Adrenal gland (tissue), 12 donors: ENCODE results near the gene TMEM150A. TPM values are rescaled to one million over a fixed set of nuclear protein-coding genes. Genes with fewer than 3 reads are reported as not detected.
A peak's percentile ranks its signal among the peaks of the same experiment; 100 is the strongest.
"Not testable (repeated sequence)": the region's sequence is repeated elsewhere in the genome, so short reads cannot be mapped to it uniquely, and the experiment has no call there.

Experiments
- DNase-seq, 7 donors: peaks; one replicate each; pipeline ENCODE4 v3.0.0-alpha.2; 2019 to 2020
- H3K27ac ChIP-seq, 5 donors: fragments of 200-600 bp; sonication (generic) in 4 of 5; 1 replicate in 3 of 5; 2 replicates in 2 of 5; pipeline versions ENCODE4 v1.5.1 to v1.8.0; 2016 to 2020; ENCODE audit warnings: mild to moderate bottlenecking in 1 of 5
- H3K27me3 ChIP-seq: fragments of 200-600 bp; 2 replicates; pipeline ENCODE4 v1.8.0; 2021
- H3K36me3 ChIP-seq, 2 donors: fragments of 200-600 bp; replicated peaks in 1 of 2; 1 replicate in 1 of 2; 2 replicates in 1 of 2; pipeline versions ENCODE4 v1.5.1 to v1.8.0; 2018 to 2022
- H3K4me1 ChIP-seq, 2 donors: fragments of 200-600 bp; replicated peaks in 1 of 2; 1 replicate in 1 of 2; 2 replicates in 1 of 2; pipeline versions ENCODE4 v1.5.1 to v1.8.0; 2018 to 2021
- H3K4me3 ChIP-seq, 4 donors: fragments of 200-600 bp; sonication (generic) in 3 of 4; one replicate each; pipeline ENCODE4 v1.5.1; 2016 to 2018
- H3K9me3 ChIP-seq, 3 donors: fragments of 200-600 bp; sonication (generic) in 1 of 3; replicated peaks in 1 of 3; 1 replicate in 2 of 3; 2 replicates in 1 of 3; pipeline versions ENCODE4 v1.5.1 to v1.8.0; 2016 to 2021
- POLR2A ChIP-seq, 2 donors: fragments of 450-650 bp; IDR thresholded peaks; one replicate each; pipeline ENCODE4 v1.6.1; 2017; ENCODE audit warnings: antibody characterized with exemption in 2 of 2, mild to moderate bottlenecking in 2 of 2, moderate library complexity in 1 of 2
- WGBS, 4 donors: extraction: QIAGEN DNeasy Blood & Tissue Kit in 2 of 4; methylation state at CpG; one replicate each; pipeline versions ENCODE4 v1.1.5 to v1.1.7; 2013 to 2017; 5-methylcytosine and 5-hydroxymethylcytosine counted together
- intact Hi-C, 2 donors: fragments of 100-400 bp; cut with DNase I; formaldehyde crosslinking; loops; one replicate each; pipeline versions ENCODE4 v1.14.1 to v1.15.0; 2022 to 2023
- polyA plus RNA-seq, 3 donors: library from polyadenylated mRNA; stranded (reverse); fragments of 200-250 nt in 2 of 3; fragments of 350-450 nt in 1 of 3; fragmentation: Illumina TruSeq in 1 of 3; extraction: RNeasy Lipid Tissue Mini Kit (QIAGEN cat#74804) in 1 of 3; gene quantifications; one replicate each; pipeline ENCODE4 v1.2.3, GENCODE V29; 2013 to 2014
- total RNA-seq, 9 donors: library from RNA; depleted of rRNA in 4 of 9; stranded (reverse); fragments of >200 nt in 4 of 9; fragments of 120-200 nt in 1 of 9; fragmentation: NEBNext Ultra II Directional in 1 of 9; extraction: Animal tissue kit (Norgen Biotek cat#: 25700) in 1 of 9; gene quantifications; one replicate each; pipeline versions ENCODE4 v1.1.0 to v1.2.4, GENCODE V29; 2013 to 2023
- TF ChIP-seq, protein P1 (sequence below), 6 experiments: fragments of 450-650 bp in 4 of 6; fragments of 200-600 bp in 2 of 6; sonication (generic) in 1 of 6; IDR thresholded peaks; 1 replicate in 5 of 6; 2 replicates in 1 of 6; pipeline versions ENCODE4 v1.5.1 to v1.8.0; 2016 to 2021; ENCODE audit warnings: antibody characterized with exemption in 6 of 6, mild to moderate bottlenecking in 2 of 6, moderate library complexity in 1 of 6
- donor health status: healthy with polysubstance abuse.
- donor health status: Bipolar disorder and iron deficiency.
- donor health status: DM: yes; HTN: yes; CAD: no.
- donor health status: DM: no; HTN: no; CAD: no.
- donor health status: DM: no; HTN: no; CAD: no.
- donor health status: DM: yes; HTN: yes; CAD: no.

TMEM150A gene
- total and polyA plus RNA-seq, 12 donors: 11.6 to 79.1 (median 22.6) TPM

GRCh38 chr2:85606116-85606455 lies 3.6 kb upstream of the TMEM150A start:
- intact Hi-C loops: no loop called here
- no peaks in the 10 kb centered on the region for H3K9me3 ChIP-seq
- TF ChIP-seq, protein P1, sequence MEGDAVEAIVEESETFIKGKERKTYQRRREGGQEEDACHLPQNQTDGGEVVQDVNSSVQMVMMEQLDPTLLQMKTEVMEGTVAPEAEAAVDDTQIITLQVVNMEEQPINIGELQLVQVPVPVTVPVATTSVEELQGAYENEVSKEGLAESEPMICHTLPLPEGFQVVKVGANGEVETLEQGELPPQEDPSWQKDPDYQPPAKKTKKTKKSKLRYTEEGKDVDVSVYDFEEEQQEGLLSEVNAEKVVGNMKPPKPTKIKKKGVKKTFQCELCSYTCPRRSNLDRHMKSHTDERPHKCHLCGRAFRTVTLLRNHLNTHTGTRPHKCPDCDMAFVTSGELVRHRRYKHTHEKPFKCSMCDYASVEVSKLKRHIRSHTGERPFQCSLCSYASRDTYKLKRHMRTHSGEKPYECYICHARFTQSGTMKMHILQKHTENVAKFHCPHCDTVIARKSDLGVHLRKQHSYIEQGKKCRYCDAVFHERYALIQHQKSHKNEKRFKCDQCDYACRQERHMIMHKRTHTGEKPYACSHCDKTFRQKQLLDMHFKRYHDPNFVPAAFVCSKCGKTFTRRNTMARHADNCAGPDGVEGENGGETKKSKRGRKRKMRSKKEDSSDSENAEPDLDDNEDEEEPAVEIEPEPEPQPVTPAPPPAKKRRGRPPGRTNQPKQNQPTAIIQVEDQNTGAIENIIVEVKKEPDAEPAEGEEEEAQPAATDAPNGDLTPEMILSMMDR (IDR thresholded peaks at IDR 0.05): no peak
- TF ChIP-seq POLR2A (IDR thresholded peaks at IDR 0.05): no peak
- no peak overlapping the region for H3K4me3 ChIP-seq
- peak overlapping the region in 1 of 5 donors; percentile 9 for H3K27ac ChIP-seq
- 85 to 90% (median 87%) methylated on average over 7 of the region's 7 CpGs for WGBS, 4 donors
- no peak for DNase-seq
- H3K36me3 ChIP-seq: peaks cover 0 to 20% of the 10 kb centered on the region in 2 donors
- peaks cover 15 to 30% of the 10 kb centered on the region in 2 donors for H3K4me1 ChIP-seq
- H3K27me3 ChIP-seq: no peaks in the 10 kb centered on the region

- peak overlapping the region in 1 of 5 donors; percentile 57 for H3K27ac ChIP-seq
These were observed 3.1 kb upstream of the TMEM150A start for GRCh38 chr2:85605406-85606115.

DNA sequence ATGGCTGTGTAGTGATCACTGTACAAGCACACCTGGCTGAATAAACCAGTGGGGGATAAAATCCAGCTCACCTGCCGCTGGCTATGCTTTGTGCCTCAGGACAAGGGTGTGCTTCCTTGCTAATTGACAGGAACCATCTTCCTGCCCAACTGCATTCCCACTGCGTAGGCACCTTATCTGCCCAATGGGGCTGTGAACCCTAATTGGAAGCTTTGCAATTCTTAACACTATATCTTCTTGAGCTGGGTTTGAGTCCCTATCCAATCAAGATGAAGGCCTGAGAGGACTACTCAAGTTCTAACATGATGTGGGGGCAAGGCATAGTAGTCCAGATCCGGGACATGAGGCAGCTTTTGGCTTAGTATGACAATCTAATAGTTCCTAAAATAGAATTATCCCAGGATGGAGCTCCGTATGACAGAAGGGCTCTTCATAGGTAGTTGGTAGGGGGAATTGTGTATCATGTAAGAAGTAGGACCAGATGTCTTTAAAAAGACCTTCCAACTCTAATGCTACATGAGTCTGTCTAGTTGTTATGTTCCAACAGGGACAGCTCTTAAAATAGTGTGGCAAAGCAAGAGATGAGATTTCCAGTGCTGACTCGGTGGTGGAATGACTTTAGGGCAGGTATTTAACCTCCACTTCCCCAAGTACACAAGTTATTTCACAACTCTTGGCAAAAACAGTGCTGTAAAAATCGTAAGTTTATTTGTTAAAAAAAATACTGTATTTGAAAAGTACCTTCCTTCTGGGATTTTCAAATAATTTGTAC lies 2.3 kb upstream of the TMEM150A start:
- Histone ChIP-seq H3K36me3 (peaks cover 0 to 30% of the 10 kb centered on the region in 2 donors), H3K9me3 (no peaks in the 10 kb centered on the region), H3K4me1 (peaks cover 15 to 29% of the 10 kb centered on the region in 2 donors), H3K27ac (peak overlapping the region in 1 of 5 donors; percentile 57), H3K4me3 (no peak overlapping the region), H3K27me3 (no peaks in the 10 kb centered on the region)
- 61 to 66% (median 63%) methylated on average over 6 of the region's 6 CpGs for WGBS, 4 donors
- no peak for DNase-seq
- no peak for TF ChIP-seq POLR2A (IDR thresholded peaks at IDR 0.05)
- TF ChIP-seq, protein P1 (IDR thresholded peaks at IDR 0.05): no peak
- intact Hi-C loops: no loop called here

More at GRCh38 chr2:85605406-85606115, 3.1 kb upstream of the TMEM150A start:
- intact Hi-C loops: no loop called here
- no peak for DNase-seq
- no peak overlapping the region for H3K4me3 ChIP-seq
- H3K4me1 ChIP-seq: peaks cover 15 to 29% of the 10 kb centered on the region in 2 donors
- TF ChIP-seq POLR2A (IDR thresholded peaks at IDR 0.05): no peak
- TF ChIP-seq, protein P1 (IDR thresholded peaks at IDR 0.05): no peak
- no peaks in the 10 kb centered on the region for H3K9me3 ChIP-seq
- H3K36me3 ChIP-seq: peaks cover 0 to 22% of the 10 kb centered on the region in 2 donors
- no peaks in the 10 kb centered on the region for H3K27me3 ChIP-seq
- WGBS, 4 donors: 63 to 74% (median 71%) methylated on average over 4 of the region's 4 CpGs

DNA sequence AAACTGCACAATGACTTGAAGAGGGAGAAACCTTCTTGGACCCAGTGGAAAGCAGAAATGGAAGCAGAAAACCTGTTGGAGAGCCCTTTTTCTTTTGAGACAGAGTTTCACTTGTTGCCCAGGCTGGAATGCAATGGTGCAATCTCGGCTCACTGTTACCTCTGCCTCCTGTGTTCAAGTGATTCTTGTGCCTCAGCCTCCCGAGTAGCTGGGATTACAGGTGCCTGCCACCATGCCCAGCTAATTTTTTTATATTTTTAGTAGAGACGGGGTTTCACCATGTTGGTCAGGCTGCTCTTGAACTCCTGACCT lies 1.6 kb upstream of the TMEM150A start:
- H3K4me1 ChIP-seq: peaks cover 15 to 29% of the 10 kb centered on the region in 2 donors
- H3K27me3 ChIP-seq, intact Hi-C loops, H3K27ac ChIP-seq, H3K9me3 ChIP-seq, DNase-seq: not testable (repeated sequence)
- H3K36me3 ChIP-seq: peaks cover 0 to 31% of the 10 kb centered on the region in 2 donors
- 70 to 78% (median 76%) methylated on average over 2 to 3 of the region's 3 CpGs for WGBS, 4 donors
- H3K4me3 ChIP-seq: peak overlapping the region in 1 of 4 donors; percentile 89
